ENCODE data around the gene LENG9.
"Not testable (repeated sequence)": the region's sequence is repeated elsewhere in the genome, so short reads cannot be mapped to it uniquely, and the experiment has no call there.

Gene LENG9

DNA sequence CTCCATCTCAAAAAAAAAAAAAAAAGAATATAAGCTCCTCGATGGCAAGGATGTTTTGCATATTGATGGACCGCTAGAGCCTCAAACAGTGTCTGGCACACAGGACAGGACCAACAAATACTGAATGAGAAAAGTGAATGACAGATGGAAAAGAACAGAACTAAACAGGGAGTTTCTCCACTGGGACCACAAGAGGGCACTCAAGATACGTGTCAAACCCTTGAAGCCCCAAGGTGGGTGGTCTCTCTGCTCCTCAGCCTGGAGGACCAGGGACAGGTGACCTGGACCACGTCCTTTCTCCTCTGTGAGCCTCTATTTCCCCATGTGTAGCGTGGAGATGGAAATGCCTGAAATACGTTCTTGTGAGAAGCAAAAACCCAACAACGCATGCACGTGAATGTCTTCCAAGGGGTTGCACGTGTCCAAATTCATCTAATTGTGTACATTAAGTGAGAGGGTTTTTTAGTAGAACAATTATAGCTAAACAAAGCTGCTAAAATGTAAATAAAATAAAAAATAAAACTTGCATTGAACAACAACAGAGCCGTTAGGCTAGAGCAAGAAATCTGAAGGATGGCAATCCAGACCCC, 15.2 kb upstream of the LENG9 start:
- peak; percentile 56 to 79 (median 61) for DNase-seq

DNA sequence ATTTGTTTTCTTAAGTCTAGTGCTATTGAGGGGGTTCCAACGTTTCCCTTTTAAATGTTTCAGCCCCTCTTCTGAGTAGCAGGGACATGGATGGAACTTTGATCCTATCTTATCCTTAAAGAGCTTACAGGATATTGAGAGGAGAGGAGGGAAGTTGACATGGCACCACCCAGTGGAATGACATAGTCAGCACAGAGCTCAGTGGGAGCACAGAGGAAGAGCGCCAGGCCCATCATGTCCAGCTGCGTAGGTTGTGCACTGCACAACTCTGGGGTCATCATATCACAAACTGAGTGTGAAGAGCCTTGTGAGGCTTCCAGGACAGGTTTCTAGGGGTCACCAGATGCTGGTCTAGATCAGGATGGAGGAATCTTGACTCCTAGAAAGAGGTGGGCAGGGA, 14.1 kb upstream of the LENG9 start:
- DNase-seq, result peak in 3 of 4 experiments; percentile 23 to 46 (median 39)

DNA sequence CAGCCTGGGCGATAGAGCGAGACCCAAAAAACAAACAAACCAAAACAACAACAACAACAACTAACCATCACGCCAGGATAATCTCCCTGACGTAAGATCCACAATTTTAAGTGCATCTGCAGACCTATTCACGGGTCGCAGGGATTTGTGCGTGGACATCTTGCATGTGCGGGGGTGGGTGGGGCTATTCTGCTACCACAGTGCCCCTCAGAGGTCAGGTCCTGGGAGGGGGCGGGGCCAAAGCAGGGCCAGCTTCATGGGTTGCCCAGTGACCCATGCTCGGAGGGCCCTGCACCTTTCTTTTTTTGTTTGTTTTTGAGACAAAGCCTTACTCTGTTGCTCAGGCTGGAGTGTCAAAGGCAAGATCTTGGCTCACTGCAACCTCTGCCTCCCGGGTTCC, 12.1 kb upstream of the LENG9 start:
- DNase-seq, result no peak

DNA sequence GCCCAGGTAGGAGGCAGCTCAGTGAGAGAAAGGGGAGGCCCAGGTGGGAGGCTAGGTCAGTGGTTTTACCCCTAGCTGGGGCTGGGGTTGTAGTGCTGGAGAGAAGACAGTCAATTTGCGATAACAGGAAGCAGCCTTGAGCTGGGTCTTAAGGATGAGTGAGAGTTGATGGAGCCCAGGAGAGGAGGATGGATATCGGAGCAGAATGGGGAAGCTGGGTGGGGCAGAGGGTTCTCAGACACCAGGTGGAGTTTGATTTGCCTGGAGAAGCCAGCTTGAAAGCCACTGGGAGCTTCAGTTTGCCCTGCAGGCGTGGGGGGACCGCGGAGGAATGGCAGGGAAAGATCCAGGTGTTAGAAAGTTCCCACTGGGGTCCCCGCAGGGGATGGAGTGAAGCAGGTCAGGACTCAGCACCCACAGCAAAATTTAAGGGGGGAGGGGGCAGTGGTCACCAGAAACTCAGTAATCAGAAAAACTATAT, 10.4 kb upstream of the LENG9 start:
- DNase-seq, result no peak

DNA sequence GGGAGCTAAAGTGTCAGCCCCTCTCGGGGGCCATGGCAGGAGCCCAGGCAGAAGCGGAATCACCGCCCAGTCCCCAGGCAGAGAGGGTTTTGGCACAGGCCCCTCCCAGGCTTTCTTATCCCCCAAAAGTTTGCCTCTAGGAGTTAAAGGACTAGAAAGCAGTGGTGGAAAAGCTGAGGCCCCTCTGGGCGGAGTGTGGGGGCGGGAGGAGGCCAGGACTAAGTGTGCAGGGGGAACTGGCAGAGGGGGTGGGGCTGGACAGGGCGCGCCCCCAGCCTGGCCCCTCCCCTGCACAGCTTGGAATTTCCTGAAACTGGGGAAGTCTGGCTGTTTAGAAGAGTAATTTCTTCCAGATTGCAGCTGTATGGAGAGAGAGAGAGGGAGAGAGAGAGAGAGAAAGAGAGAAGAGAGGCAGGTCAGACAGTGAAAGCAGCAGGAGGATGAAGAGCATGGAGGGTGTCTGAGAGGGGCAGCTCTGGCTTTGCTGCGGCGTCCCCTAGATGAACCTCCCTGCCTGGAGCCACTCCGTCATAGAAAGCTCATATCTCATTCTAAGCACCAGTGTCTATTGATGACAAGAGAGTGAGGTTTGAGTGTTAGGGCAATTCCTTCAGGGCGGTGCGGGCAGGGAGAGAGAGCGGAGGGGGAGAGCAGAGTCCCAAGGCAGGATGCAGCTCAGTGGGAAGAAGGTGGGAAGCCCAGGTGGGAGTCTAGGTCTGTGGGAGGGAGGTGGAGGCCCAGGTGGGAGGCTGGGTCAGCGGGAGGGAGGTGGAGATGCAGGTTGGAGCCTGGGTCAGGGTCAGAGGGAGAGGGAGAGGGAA, 9.7 kb upstream of the LENG9 start, which contains the start of gene CDC42EP5:
Gene CDC42EP5 (minus strand): TSS at position 226 of the 821 bp plus-strand sequence. CDS start 7,749 bp downstream, outside the sequence.
- peak; percentile 33 to 74 (median 55) for DNase-seq

DNA sequence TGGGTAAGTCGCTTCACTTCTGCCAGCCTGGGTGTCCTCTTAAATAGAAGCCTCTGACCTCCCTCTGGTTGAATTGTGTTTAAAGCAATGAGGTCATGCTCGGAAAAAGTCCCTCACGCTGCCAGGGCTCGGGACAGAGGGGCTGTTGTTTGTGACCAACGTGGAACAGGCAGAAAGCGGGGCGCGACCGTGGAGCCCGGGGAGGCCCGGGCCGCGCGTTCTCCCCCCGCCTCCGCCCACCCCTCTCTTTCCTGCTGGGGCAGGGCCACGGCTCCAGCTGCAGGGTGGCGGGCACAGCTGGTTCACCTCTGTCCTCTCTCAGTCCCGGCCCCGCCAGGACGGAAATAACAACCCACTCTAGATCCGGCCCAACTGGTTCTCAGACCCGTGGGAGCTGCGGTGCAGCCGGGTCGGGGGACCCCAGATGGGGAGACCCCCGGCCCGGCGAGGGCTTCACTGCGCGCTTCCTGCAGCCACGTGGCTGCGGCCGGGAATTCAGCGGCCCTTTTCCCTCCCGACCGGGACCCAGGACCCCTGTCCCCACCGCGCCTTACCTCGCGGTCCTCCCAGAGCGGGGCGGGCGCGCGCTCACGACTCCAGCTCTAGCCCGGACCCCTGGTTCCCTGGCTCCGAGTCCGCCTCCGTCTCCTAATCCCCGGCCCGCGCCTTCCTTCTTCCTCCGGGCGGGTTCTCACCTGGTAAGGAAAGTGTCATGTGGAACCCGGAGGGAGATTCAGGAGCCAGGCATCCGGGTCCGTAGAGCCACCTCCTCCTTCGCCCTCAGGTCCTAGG, 7.6 kb upstream of the LENG9 start:
- DNase-seq, result peak in 3 of 4 experiments; percentile 38 to 50 (median 45)

DNA sequence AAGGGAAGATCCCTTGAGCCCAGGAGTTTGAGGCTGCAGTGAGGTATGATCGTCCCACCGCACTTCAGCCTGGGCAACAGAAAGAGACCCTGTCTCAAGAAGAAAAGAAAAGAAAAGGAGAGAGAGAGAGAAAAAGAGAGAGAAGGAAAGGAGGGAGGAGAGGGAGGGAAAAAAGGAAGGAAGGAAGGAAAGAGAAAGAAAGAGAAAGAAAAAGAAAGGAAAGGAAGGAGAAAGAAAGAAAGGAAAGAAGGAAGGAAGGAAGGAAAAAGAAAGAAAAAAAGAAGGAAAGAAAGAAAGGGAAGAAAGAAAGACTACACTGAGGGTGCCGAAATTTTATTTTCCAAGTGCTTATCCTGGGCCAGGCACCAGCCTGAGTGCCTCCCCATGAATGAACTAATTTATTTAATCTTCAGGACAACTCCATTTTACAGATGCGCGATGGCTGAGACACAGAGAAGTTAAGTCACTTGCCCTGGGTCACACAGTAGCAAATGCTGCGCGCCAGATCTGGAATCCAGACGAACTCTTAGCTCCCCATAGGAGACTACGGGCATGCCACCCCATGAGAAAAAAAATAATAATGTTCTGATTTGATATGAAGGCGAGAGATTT, 6.8 kb upstream of the LENG9 start:
- no peak for DNase-seq

DNA sequence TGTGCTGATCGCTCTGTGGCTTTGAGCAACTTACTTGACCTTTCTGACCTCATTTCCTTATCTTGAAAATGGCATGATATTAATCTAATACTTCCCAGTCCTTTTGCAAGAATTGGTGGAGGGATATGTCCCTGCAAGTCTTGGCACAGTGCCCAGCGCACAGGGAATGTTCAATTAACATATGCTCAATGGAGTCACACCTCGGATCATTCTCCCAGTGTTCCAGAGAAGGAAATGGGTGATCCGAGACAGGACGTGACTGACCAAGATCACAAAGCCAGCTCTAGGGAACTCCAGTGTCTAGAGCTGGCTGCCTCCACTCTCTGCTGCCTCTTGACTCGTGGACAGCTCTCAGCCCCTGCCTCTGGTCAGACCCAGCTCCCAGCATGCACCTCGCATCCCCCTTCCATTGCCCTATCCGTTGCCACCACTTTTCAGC, 5.9 kb upstream of the LENG9 start:
- no peak for DNase-seq

DNA sequence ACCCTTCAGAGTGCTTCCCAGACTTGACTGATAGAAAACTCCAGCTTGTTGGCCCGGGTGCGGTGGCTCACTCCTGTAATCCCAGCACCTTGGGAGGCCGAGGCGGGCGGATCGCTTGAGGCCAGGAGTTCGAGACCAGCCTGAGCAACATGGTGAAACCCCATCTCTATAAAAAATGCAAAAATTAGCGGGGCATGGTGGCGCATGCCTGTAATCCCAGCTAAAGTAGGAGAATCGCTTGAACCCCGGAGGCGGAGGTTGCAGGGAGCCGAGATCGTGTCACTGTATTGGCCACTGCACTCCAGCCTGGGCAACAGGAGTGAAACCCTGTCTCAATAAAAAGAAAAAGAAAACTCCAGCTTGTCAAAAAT, 2.5 kb upstream of the LENG9 start:
- not testable (repeated sequence) for DNase-seq

DNA sequence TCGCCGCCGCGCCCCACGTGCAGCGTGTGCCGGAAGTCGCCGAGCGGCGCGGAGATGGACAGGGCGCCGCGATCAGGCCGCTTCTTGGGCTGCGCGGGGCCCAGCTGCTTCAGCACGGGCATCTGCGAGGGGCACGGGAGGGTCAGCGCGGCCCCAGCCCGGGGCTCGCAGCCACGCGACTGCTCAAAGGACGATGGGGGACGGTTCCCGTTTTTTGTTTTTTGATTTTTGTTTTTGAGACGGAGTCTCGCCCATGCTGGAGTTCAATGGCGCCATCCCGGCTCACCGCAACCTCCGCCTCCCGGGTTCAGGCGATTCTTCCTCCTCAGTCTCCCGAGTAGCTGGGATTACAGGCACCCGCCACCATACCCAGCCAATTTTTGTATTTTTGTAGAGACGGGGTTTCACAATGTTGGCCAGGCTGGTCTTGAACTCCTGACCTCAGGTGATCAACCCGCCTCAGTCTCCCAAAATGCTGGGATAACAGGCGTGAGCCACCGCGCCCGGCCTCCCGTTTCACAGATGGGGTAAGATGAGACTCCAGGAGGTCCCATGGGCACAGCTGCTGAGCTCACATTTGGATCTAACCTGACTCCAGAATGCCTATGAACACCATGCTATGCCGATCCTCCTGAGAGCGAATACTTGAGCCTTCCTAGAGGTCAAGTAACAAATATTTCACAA, 2.0 kb upstream of the LENG9 start:
- DNase-seq, result no peak

DNA sequence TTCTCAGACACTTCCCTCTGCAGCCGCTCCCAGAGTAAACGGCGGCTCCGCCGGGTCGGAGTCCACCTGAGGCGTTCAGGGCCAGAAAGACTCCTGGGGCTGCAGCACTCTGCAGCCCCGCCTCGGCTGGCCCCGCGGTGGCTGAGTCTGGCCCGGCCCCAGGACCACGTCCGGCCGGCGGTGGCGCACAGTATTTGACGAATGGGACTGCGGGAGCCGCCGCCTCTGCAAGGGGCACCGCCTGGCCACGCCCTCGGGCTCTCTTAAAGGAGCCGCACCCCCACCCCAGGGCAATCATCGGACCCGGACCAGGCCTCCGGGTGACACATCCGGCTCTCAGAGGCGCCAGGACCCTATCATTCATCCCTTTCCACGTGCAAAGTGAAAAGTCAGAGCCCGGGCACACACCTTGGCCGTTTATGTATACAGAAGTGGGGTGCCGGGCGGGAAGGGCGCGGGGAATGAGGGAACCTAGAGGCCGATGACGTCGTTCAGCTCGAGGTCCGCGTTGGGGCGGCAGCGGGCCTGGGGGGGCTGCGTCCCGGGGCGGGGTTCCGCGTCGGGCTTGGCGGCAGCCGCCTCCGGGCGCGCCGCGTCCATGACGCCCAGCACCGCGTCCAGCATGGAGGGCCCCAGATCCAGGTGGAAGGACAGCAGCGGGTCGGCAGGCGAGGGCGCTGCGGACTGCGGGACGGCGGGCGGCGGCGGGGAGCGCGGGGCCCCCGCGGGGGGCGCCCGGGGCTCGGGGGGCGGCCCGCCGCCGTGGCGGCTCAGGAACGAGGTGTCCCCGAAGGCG, 1.2 kb upstream of the LENG9 start:
- peak; percentile 90 to 96 (median 94) for DNase-seq

DNA sequence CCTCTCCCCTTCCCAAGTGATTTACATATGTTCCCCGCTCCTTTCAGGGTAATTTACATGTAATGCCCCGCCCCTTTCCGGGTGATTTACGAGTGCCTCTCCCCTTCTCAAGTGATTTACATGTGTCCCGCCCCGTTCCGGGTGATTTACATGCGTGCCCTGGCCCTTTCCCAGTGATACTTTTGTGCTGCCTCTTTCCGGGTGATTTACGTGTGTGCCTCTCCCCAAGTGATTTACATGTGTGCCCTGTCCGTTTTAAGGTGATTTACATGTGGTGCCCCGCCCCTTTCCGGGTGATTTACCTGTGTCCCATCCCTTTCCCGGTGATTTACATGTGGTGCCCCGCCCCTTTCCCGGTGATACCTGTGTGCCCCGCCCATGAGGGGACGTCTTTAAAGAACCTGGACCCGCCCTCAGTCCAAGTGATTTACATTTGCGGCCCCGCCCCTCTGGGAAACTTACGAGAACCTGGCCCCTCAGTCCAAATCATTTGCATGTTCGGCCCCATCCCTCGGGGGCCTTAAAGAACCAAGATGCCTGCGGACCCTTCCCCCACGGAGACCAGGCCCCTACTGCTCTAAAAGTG, 559 bp upstream of the LENG9 start:
- DNase-seq, result peak; percentile 76 to 89 (median 84)

DNA sequence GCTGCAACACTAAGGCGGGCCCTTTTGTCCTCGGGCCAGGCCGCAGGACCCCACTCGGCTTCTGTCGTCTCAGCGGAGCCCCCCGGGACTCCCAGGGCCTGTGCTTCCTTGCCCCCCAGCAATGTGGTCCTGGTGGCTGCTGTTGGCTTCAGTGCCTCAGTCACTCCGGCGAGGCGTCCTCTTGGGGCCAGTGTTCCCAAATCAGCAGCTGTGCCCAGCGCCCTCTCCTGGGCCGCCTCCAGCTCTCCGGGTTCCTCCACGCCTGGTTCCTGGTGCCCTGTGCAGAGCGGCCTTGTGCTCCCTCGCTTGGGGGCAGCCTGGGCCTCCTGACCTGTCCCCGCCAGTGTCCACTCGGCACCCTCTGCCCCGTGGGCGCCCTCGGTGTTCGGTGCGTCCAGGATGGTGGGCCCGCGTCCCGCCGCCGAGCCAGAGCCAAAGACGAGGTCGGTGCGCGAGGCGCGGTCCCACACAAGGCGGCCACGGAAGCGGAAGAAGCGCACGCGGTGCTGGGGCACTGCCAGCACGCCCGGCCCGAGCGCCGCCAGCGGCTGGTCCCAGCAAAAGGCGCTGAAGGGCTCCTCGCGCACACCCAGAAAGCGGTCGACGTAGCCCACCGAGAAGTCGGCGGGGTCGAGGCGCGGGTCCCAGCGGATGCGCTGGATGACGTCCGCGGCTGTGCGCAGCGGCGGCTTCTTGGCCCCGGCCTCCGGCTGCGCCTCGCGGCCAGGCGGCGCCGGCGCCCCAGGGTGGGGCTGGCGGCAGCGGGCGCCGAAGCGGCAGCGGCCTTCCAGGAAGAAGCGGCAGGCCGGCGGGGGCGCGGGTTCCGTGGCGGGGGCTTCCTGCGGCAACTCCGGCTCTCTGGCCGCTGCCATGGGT, 685 bp downstream of the LENG9 start:
- DNase-seq, result peak; percentile 86 to 92 (median 89)

DNA sequence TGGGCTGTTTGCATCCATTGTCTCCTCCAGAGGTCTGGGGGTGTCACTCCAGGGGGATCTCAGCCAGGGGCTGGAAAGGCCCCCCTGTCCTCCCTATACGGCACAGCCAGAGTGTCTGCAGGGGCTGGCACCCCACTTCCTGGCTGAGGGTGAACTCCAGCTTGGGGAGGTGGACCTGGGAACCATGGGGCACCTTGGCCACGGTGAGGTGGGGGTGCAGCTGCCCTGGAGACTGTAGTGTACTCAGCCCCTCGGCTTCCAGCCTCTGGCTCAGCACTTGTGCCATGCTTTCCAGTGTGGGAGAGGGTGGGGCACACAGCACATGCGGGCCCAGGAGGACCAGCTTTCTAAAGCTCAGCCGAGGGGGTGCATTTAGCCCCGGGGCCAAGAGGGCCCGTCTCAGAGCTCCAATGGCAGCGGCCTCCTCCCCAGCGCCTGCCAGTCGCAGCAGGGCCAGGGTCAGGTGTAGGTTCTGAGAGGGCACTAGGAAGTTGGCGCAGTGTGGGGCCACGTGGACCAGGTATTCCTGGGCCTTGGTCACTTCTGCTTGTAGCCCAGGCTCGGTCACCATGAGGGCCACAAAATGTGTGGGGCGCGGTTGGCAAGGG, 1.4 kb downstream of the LENG9 start:
- no peak for DNase-seq

DNA sequence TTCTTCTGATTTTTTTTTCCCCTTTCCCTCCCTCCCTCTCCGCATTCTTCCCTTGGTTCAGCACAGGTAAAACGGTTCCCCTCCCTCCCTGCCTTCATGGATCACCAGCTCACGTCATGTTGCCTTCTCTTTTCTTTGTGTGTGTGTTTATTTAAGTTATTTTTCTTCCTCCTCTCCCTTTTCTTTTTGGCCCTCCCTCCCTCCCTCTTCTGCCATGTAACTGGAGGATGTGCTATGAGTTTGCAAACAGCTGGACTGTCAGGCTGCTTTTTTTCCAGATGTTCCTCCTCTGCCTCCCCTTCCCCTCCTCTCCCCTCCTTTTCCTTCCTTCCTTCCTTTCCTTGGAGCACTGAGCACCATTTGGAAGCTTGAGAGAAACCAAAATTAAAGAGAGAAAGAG, 2.0 kb downstream of the LENG9 start:
- DNase-seq, result no peak

DNA sequence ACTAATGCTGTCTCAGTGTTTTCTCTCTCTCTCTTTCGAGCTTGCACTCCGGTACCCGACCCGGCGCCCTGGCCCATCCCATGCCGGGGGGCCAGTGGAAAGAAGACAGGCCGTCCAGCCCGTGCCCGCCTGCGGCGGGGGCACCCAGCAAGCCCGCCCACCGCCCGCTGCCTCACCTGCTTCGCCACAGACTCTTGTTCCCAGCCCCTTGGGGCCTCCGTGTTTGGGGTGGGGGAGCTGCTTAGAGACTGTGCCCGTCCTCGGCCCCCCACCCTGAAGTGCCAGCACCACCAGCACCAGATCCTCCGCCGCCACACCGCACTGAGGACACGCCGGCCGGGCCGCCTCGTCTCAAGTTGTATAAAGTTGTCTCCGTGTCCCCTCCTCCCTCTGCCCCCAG, 2.4 kb downstream of the LENG9 start:
- DNase-seq, result no peak

DNA sequence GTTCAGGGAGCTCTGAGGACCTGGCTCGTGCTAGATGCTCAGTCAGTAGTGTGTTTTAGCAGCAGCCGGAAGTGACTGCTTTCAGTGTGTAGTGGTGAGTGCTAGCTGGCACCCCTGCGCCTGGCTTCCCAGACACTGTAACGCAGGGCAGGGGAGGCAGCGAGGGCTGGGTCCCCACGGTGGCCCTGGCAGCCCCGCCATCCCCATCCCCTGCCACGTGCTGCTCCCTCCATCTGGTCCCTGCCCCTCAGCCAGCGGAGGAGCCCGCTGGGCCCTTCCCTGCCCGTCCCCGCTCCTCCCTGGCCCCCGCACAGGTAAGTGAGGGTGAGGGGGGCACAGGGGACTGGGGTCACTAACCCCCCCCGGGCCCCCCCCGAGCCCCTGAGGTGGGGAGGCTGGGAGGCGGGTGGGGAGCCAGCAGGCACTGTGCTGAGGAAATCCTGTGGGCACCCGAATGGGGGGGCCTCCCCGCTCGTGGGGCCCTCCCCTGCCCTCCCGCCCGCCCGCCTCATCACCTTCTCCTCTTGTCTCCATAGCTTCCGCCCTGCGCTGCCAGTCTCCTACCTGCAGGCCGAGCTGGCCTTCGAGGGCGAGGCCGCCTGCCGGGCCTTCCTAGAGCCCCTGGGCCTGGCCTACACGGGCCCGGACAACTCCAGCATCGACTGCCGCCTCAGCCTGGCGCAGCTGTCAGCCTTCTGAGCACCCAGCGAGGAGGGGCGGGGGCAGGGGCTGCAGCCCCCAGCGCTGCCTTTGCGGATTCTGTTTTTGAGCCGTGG, 3.2 kb downstream of the LENG9 start:
- DNase-seq, result no peak
